Heart left ventricle (tissue), 13 donors: ENCODE results near the gene ARMC10.

Experiments used
- CTCF ChIP-seq, 12 donors: fragments of 200-600 bp; sonication (generic) in 4 of 12; IDR thresholded peaks; one replicate each; pipeline versions ENCODE4 v1.5.0 to v1.8.0; 2018 to 2022; ENCODE audit warnings: antibody characterized with exemption in 12 of 12, mild to moderate bottlenecking in 5 of 12
- POLR2A ChIP-seq, 2 donors: fragments of 450-650 bp; IDR thresholded peaks; one replicate each; pipeline ENCODE4 v1.6.1; 2017; ENCODE audit warnings: antibody characterized with exemption in 2 of 2, mild to moderate bottlenecking in 2 of 2, moderate library complexity in 2 of 2
- donor health status: ischemic (EF 13 %, LVEDD 7.1; RV severe dilation, severe dysfunction).
- donor health status: DM: no; HTN: yes; CAD: no.
- donor health status: DM: no; HTN: no; CAD: no.
- donor health status: ischemic (EF 25% LVEDD 6.9; RV normal size, moderate dysfunction).
- donor health status: ischemic (EF 25% LVEDD 5.7; RV mildly dilated, moderate dysfunction).
- donor health status: ischemic (EF 35%, LVEDD 5.7; RV mildly dilated, moderate dysfunction).
- donor health status: nonischemic (EF 11% LVEDD 7.7; RV severe dilation, severe dysfunction).
- donor health status: DM: yes; HTN: yes; CAD: no.
- donor health status: PGD.
- donor health status: ischemic (EF 29% LVEDD 5.4; RV normal size, mild dysfunction).
- donor health status: nonischemic (EF 23%, LVEDD 6.1; RV moderate dilation, normal function).

- TF ChIP-seq CTCF (IDR thresholded peaks at IDR 0.05) (no peak), POLR2A (IDR thresholded peaks at IDR 0.05) (no peak)
Observed at GRCh38 chr7:103025341-103025740, 49.6 kb upstream of the ARMC10 start.
